ENCODE results near the gene TRIM8. TPM values are rescaled to one million over a fixed set of nuclear protein-coding genes. Genes with fewer than 3 reads are reported as not detected.

The TRIM8 gene
- total and polyA plus RNA-seq, 2 of the 8 experiments (the other 6 are each of a cell fraction or from before 2014, with no cell fraction given): 24.9 to 38.8 TPM

DNA sequence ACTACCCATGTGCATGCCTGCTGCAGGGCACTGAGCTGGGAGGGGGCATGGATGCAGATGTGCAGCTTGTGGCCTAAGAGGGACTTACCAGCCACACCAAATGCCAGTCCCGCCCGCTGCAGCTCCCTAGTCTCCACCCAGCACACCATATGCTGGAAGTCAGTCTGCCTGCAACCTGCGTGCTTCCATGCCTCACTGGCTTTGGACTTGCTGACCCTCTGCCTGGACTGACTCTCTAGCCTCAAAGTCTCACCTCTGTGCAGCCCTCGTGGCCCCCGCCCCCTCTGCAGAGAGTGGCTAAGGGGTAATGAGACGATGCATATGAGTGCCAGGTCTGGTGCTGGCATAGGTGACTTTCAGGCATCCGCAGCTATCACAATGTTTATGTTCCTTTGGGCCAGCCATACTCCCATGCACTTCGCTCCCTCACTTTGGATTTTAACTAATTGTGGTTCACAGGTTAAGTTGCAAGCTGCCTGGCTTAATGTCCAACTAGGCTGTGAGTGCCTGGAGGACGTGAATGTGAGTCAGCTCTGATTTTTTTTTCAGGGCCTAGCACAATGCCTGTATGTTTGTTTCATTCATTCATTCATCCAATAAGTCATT lies 21.7 kb downstream of the TRIM8 start:
- no peak overlapping the region for H2BK5ac ChIP-seq (ENCODE audit: low read depth, low read length)
- no peak overlapping the region for H2BK12ac ChIP-seq (ENCODE audit: low read depth, low read length)
- no peak overlapping the region for H3K23ac ChIP-seq (ENCODE audit: insufficient read length)
- H3K9ac ChIP-seq (replicated peaks in 1 of 4; ENCODE audit: extremely low read depth in 1 of 4, low read depth in 3 of 4, low read length in 3 of 4): no peak overlapping the region
- no peak overlapping the region for H2AFZ ChIP-seq (ENCODE audit: low read length)
- 0 out of 2 replicates have a peak overlapping the region, but pooled peaks have one; percentile 32 for H2BK15ac ChIP-seq (ENCODE audit: low read length)
- H3K23me2 ChIP-seq (ENCODE audit: low read depth, low read length): no peaks in the 10 kb centered on the region
- no peak overlapping the region for H2BK120ac ChIP-seq (replicated peaks; ENCODE audit: low read depth, low read length)
- WGBS, 2 experiments (ENCODE audit: extremely low coverage in 1 of 2, insufficient coverage in 1 of 2, insufficient read length in 1 of 2, insufficient replicate concordance in 2 of 2, low coverage in 1 of 2, low lambda C conversion rate in 2 of 2, missing lambda C conversion rate in 1 of 2): 91% methylated on average over 9 of the region's 9 CpGs; no CpG with 5 or more reads in 1 of the 2 experiments
- H4K5ac ChIP-seq (ENCODE audit: insufficient read length, low read depth, low read length): no peak overlapping the region
- H4K20me1 ChIP-seq (replicated peaks in 1 of 2; ENCODE audit: control insufficient read depth in 1 of 2, insufficient read depth in 2 of 2, low read length in 2 of 2): no peaks in the 10 kb centered on the region
- POLR2A ChIA-PET (ENCODE audit: partially characterized antibody): interaction anchor here (0.9 to 1.6 kb wide), 4 partner anchors 10 to 22 kb away, joined by 3 to 6 read pairs (median 4); partner anchors contain the start of gene TRIM8
- H3K27me3 ChIP-seq (replicated peaks in 1 of 4; ENCODE audit: control insufficient read depth in 3 of 4, extremely low read depth in 1 of 4, insufficient read depth in 3 of 4, low read length in 3 of 4): no peaks in the 10 kb centered on the region
- no peak overlapping the region for H2BK20ac ChIP-seq (ENCODE audit: low read length)
- CTCF ChIA-PET (ENCODE audit: partially characterized antibody): interaction anchor here (0.5 to 4.0 kb wide), 10 partner anchors 10 to 180 kb away, joined by 3 to 21 read pairs (median 4); no protein-coding TSS in a partner anchor
- FAIRE-seq (no peak), DNase-seq (ENCODE audit: low read depth in 1 of 2, low spot score in 2 of 2) (no peak)
- H2AK5ac ChIP-seq (ENCODE audit: low read depth, low read length): no peak overlapping the region
- no peak overlapping the region for H3K18ac ChIP-seq (ENCODE audit: extremely low read depth, low read length)
- H3K4ac ChIP-seq (replicated peaks; ENCODE audit: insufficient read length, low read depth, low read length): no peak overlapping the region
- H3K56ac ChIP-seq (replicated peaks; ENCODE audit: insufficient read length, low read depth, low read length): no peak overlapping the region
- H3K36me3 ChIP-seq (ENCODE audit: control insufficient read depth in 2 of 4, insufficient read depth in 4 of 4, low read length in 3 of 4): no peaks in the 10 kb centered on the region
- H4K91ac ChIP-seq (replicated peaks; ENCODE audit: insufficient read length, low read length): no peak overlapping the region
- H3K4me3 ChIP-seq (ENCODE audit: extremely low read depth in 1 of 4, insufficient read depth in 2 of 4, low read depth in 3 of 4, low read length in 4 of 4): no peak overlapping the region
- H3K27ac ChIP-seq (ENCODE audit: low read depth, low read length): no peak overlapping the region
- H3K79me2 ChIP-seq (ENCODE audit: control insufficient read depth in 1 of 2, insufficient read depth in 2 of 2, low read length in 2 of 2): no peaks in the 10 kb centered on the region
- peaks cover 11 to 27% (median 20%) of the 10 kb centered on the region in 4 experiments for H3K4me1 ChIP-seq (replicated peaks in 1 of 4; ENCODE audit: control insufficient read depth in 3 of 4, insufficient read depth in 4 of 4, low read length in 3 of 4)
- H3K79me1 ChIP-seq (ENCODE audit: low read depth, low read length): no peaks in the 10 kb centered on the region
- H4K8ac ChIP-seq (ENCODE audit: extremely low read depth, insufficient read depth, low read length): peak overlapping the region; percentile 3; the same call in 1 of the 2 replicates
- H3K9me3 ChIP-seq (ENCODE audit: insufficient read depth in 2 of 2, low read depth in 1 of 2, low read length in 1 of 2): no peaks in the 10 kb centered on the region
- H3K14ac ChIP-seq (ENCODE audit: insufficient read length): no peak overlapping the region
- H3K4me2 ChIP-seq (ENCODE audit: insufficient read depth in 1 of 2, low read depth in 2 of 2, low read length in 2 of 2): no peak overlapping the region
- TF ChIP-seq SIN3A (conservative IDR thresholded peaks at IDR 0.05 in 1 of 2, IDR thresholded peaks at IDR 0.05 in 1 of 2; ENCODE audit: low read depth in 1 of 2, low read length in 2 of 2) (no peak), JUND (IDR thresholded peaks at IDR 0.05; ENCODE audit: low read length) (no peak), GABPA (IDR thresholded peaks at IDR 0.05; ENCODE audit: borderline replicate concordance, insufficient read depth, low read length) (no peak)
